Stimulated activated CD8-positive, alpha-beta memory T cell treated with anti-CD3 and anti-CD28 coated beads, Interleukin-7, amount 100 ng/mL, for 1 hour (primary cell): ENCODE measurements around the gene LPP.
"Not testable (repeated sequence)": the region's sequence is repeated elsewhere in the genome, so short reads cannot be mapped to it uniquely, and the experiment has no call there.

Experiments
- DNase-seq, 2 donors: peaks; one replicate each; pipeline ENCODE4 v3.0.0-alpha.2; 2020; ENCODE audit warnings: low read depth in 2 of 2

LPP gene

GRCh38 chr3:188400494-188401243 lies 246.7 kb downstream of the LPP start:
- DNase-seq: no peak

GRCh38 chr3:188401244-188401993 lies 247.5 kb downstream of the LPP start:
- no peak for DNase-seq

GRCh38 chr3:188402229-188402628 lies 248.3 kb downstream of the LPP start:
- DNase-seq: no peak

- no peak for DNase-seq
These were observed 249.4 kb downstream of the LPP start for GRCh38 chr3:188403404-188403803.

- no peak for DNase-seq
These were observed 250.2 kb downstream of the LPP start for GRCh38 chr3:188404124-188404523.

- DNase-seq: no peak
These were observed 250.7 kb downstream of the LPP start for GRCh38 chr3:188404701-188405100.

- DNase-seq: no peak
These were observed 253.4 kb downstream of the LPP start for GRCh38 chr3:188407158-188407880.

- DNase-seq: no peak
These were observed 254.9 kb downstream of the LPP start for GRCh38 chr3:188408831-188409230.

GRCh38 chr3:188411750-188412149 lies 257.8 kb downstream of the LPP start:
- no peak for DNase-seq

GRCh38 chr3:188415196-188415595 lies 261.2 kb downstream of the LPP start:
- no peak for DNase-seq

GRCh38 chr3:188416041-188416440 lies 262.1 kb downstream of the LPP start:
- no peak for DNase-seq

GRCh38 chr3:188417271-188417696 lies 263.3 kb downstream of the LPP start:
- DNase-seq: no peak

- no peak for DNase-seq
These were observed 263.8 kb downstream of the LPP start for GRCh38 chr3:188417766-188418165.

- DNase-seq: no peak
These were observed 267.3 kb downstream of the LPP start for GRCh38 chr3:188421151-188421821.

- DNase-seq: no peak
These were observed 268.0 kb downstream of the LPP start for GRCh38 chr3:188421836-188422540.

GRCh38 chr3:188427981-188428380 lies 274.0 kb downstream of the LPP start:
- not testable (repeated sequence) for DNase-seq

GRCh38 chr3:188431040-188431439 lies 277.1 kb downstream of the LPP start:
- no peak for DNase-seq

GRCh38 chr3:188431553-188431952 lies 277.6 kb downstream of the LPP start:
- no peak for DNase-seq

GRCh38 chr3:188432802-188433520 lies 279.0 kb downstream of the LPP start:
- DNase-seq: no peak

GRCh38 chr3:188433521-188434150 lies 279.7 kb downstream of the LPP start:
- DNase-seq: no peak
